Stimulated activated CD8-positive, alpha-beta memory T cell treated with anti-CD3 and anti-CD28 coated beads, Interleukin-15, amount 100 ng/mL, for 48 hours (primary cell): ENCODE data around the gene NEK4.

Source experiments
- DNase-seq, 2 donors: peaks; one replicate each; pipeline ENCODE4 v3.0.0-alpha.2; 2020; ENCODE audit warnings: low read depth in 2 of 2

NEK4 gene

GRCh38 chr3:52770496-52771333 lies at the start of gene NEK4:
Gene NEK4 (minus strand): TSS chr3:52770940. CDS start chr3:52770746, 194 bp downstream.
- peak; percentile 87 for DNase-seq

GRCh38 chr3:52819936-52820335 lies 49.2 kb upstream of the NEK4 start:
- no peak for DNase-seq

- DNase-seq: no peak
These were observed 47.1 kb upstream of the NEK4 start for GRCh38 chr3:52817860-52818259.

- DNase-seq: no peak
These were observed 46.5 kb upstream of the NEK4 start for GRCh38 chr3:52817221-52817620.

- no peak for DNase-seq
These were observed 45.9 kb upstream of the NEK4 start for GRCh38 chr3:52816654-52817053.

GRCh38 chr3:52816199-52816598 lies 45.5 kb upstream of the NEK4 start:
- no peak for DNase-seq

- DNase-seq: no peak
These were observed 43.1 kb upstream of the NEK4 start for GRCh38 chr3:52813810-52814209.

- DNase-seq: no peak
These were observed 40.8 kb upstream of the NEK4 start for GRCh38 chr3:52811452-52812011.

- no peak for DNase-seq
These were observed 40.2 kb upstream of the NEK4 start for GRCh38 chr3:52810923-52811322.

GRCh38 chr3:52809662-52810377 lies 39.1 kb upstream of the NEK4 start:
- DNase-seq: no peak

- DNase-seq: no peak
These were observed 38.4 kb upstream of the NEK4 start for GRCh38 chr3:52809149-52809548.

GRCh38 chr3:52805270-52806039 lies 34.7 kb upstream of the NEK4 start:
- no peak for DNase-seq

- no peak for DNase-seq
These were observed 31.1 kb upstream of the NEK4 start for GRCh38 chr3:52801839-52802238.

- no peak for DNase-seq
These were observed 29.3 kb upstream of the NEK4 start for GRCh38 chr3:52800079-52800478.

- no peak for DNase-seq
These were observed 28.3 kb upstream of the NEK4 start for GRCh38 chr3:52798978-52799476.

- no peak for DNase-seq
These were observed 27.7 kb upstream of the NEK4 start for GRCh38 chr3:52798376-52798977.

GRCh38 chr3:52796411-52796810 lies 25.7 kb upstream of the NEK4 start:
- DNase-seq: no peak

GRCh38 chr3:52795298-52795900 lies 24.7 kb upstream of the NEK4 start:
- no peak for DNase-seq

- no peak for DNase-seq
These were observed 23.9 kb upstream of the NEK4 start, which contains the start of gene ITIH3 for GRCh38 chr3:52794612-52795099. Gene ITIH3 (plus strand): TSS chr3:52794796. CDS start chr3:52794804, 8 bp downstream.

- DNase-seq: no peak
These were observed 23.2 kb upstream of the NEK4 start for GRCh38 chr3:52793702-52794611.
